Thyroid gland (tissue), 4 donors: ENCODE measurements around the gene KIAA2012.

Source experiments
- POLR2A ChIP-seq, 2 donors: fragments of 450-650 bp; IDR thresholded peaks; one replicate each; pipeline ENCODE4 v1.6.1; 2017; ENCODE audit warnings: antibody characterized with exemption in 2 of 2, mild to moderate bottlenecking in 2 of 2, moderate library complexity in 1 of 2
- TF ChIP-seq, protein P1 (sequence below), 6 experiments: fragments of 200-600 bp in 3 of 6; fragments of 450-650 bp in 3 of 6; sonication (generic) in 3 of 6; IDR thresholded peaks; one replicate each; pipeline ENCODE4 v1.5.1; 2016 to 2019; ENCODE audit warnings: antibody characterized with exemption in 6 of 6, mild to moderate bottlenecking in 2 of 6, inconsistent platforms in 1 of 6, moderate library complexity in 1 of 6

DNA sequence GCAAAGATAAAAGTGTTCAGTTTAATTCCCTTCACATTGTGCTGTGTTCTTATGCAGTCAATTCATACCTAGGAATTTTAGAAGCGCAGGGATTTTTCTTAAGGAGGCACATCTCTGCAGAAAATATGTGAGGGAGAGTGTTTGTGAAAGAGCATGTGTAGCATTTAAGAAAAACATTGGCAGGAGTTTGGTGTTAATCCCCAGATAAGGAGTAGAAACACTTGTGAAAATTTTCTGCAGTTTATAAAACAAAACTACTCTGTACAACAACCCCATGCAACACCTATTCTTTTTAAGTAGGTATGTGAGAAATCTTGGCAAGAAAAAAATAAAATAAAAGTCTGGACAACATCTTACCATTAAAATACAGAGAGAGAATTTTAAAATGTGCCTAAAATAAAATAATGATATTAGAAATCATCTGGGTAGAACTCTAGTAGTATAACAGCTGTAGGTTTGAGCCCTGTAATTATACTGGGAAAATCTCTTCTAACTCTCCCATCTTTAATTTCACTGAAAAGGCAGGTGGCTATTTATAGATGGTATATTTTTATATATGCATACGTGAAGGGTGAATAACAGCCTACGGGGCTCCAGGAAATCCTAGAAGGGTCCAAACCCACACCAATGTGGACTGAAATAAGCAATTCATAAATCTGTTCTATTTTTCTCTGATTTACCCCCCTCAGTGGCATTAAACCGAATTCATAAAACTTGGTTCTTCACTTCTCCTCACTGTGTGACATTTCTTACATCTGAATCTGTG, 32.8 kb upstream of the KIAA2012 start:
- TF ChIP-seq, protein P1, sequence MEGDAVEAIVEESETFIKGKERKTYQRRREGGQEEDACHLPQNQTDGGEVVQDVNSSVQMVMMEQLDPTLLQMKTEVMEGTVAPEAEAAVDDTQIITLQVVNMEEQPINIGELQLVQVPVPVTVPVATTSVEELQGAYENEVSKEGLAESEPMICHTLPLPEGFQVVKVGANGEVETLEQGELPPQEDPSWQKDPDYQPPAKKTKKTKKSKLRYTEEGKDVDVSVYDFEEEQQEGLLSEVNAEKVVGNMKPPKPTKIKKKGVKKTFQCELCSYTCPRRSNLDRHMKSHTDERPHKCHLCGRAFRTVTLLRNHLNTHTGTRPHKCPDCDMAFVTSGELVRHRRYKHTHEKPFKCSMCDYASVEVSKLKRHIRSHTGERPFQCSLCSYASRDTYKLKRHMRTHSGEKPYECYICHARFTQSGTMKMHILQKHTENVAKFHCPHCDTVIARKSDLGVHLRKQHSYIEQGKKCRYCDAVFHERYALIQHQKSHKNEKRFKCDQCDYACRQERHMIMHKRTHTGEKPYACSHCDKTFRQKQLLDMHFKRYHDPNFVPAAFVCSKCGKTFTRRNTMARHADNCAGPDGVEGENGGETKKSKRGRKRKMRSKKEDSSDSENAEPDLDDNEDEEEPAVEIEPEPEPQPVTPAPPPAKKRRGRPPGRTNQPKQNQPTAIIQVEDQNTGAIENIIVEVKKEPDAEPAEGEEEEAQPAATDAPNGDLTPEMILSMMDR (IDR thresholded peaks at IDR 0.05) = no peak
- no peak for TF ChIP-seq POLR2A (IDR thresholded peaks at IDR 0.05)
